Measurements from ENCODE around the gene PTPRH.
"Not testable (repeated sequence)": the region's sequence is repeated elsewhere in the genome, so short reads cannot be mapped to it uniquely, and the experiment has no call there.

PTPRH gene

GRCh38 chr19:55244004-55244680, 34.8 kb upstream of the PTPRH start:
- DNase-seq: no peak

DNA sequence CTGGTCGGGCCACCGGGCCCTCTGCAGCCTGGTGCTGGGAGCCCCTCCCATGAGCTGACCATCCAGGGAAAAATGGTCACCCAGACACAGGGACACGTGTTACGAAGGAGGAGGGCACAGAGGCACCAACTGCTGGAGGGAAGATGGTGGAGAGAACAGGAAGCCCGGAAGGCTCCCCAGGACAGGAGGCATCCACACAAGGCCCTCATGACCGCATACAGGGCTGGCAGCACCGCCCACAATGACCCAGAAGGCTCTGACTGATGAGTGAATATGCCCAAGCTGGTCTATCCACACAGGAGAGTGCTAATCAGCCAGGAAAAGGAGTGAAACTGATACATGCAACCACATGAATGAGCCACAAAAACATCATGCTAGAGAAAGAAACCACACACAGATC, 33.2 kb upstream of the PTPRH start:
- DNase-seq: no peak

- no peak for DNase-seq
These were observed 32.7 kb upstream of the PTPRH start for GRCh38 chr19:55241935-55242464.

- DNase-seq: no peak
These were observed 32.0 kb upstream of the PTPRH start for GRCh38 chr19:55241143-55241934.

DNA sequence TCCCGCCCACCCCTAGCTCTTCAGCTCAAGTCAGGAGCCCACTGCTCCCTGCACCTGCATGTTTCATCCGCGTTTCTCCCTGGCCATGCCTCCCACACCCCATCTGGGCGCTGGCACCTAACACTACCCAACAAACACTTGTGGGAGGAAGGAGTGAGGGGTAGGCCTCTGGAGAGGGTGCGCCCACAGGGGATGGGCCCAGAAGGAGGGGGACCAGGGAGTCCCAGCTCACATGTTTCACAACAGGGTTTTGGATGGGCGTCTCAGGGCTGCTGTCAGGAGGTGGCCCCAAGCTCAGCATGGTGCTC, 31.4 kb upstream of the PTPRH start:
- DNase-seq: no peak

DNA sequence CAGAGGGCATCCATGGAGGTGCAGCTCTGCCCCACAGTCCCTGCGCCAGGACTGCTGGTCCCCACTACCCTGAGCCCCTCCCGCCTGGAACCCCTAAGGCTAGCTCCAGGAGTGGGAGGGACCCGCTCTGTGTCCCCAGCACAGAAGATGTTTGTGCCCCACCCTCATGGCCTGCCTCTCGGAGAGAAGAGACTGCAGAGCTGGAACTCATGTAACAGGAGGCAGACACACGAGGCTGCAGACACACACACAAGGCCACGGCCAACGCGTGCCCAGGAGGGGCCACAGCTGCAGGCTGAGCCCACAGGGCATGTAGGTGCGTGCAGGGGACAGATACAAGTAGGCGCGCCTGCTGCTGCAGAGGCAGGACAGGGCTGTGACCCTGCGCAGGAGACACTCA, 29.7 kb upstream of the PTPRH start:
- no peak for DNase-seq

DNA sequence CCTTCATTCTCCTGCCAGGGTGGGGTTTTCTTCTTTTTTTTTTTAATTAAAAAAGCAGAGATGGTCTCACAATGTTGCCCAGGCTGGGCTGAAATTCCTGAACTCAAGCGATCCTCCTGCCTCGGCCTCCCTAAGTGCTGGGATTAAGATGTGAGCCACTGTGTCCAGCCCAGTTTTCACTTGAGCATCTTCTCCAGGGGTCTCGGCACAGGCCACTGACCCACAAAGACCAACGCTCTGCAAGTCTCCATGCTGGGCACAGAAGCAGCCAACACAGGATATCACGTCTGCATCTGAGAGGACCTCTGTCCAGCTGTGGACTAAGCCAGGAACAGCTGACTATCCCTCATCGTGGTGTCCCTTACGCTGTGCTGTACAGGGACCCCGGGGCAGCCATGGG, 28.7 kb upstream of the PTPRH start:
- DNase-seq: no peak

GRCh38 chr19:55232986-55233385, 23.7 kb upstream of the PTPRH start:
- DNase-seq: no peak

DNA sequence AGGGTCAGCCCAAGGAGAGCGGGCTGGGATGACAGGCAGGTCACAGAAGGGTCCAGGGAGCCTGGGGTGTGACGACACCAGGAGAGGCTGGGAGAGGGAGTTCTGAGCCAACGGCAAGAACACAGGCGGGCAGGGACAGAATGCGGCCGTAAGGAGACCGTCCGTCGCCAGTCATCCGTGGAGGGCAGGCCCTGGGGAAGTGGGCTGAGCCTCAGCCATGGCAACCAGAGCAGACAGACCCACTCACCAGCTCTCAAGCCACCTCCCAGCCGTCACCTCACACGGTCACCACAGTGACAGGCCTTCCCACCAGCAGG, 22.9 kb upstream of the PTPRH start:
- no peak for DNase-seq

GRCh38 chr19:55231391-55232285, 22.3 kb upstream of the PTPRH start:
- DNase-seq: no peak

GRCh38 chr19:55230780-55231179, 21.5 kb upstream of the PTPRH start:
- no peak for DNase-seq

- no peak for DNase-seq
These were observed 21.0 kb upstream of the PTPRH start for GRCh38 chr19:55230329-55230728.

DNA sequence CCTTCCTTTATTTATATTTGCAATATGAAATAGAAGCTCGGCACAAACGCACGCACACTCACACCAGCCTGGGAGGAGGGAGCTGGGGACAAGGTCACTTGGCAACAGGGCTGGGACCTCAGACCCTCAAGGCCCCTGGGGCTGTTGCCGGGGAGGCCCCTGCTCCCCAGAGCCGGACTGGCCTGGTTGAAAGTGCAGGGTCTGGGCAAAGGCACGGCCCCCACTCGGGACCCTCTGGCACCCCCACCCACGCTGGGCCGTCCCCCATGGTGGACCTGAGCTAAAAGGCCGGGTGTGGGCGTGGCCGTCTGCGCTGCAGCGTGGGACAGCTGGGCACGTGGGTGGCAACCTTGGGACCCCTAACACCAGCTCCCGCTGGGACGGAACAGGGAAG, 20.5 kb upstream of the PTPRH start:
- no peak for DNase-seq

DNA sequence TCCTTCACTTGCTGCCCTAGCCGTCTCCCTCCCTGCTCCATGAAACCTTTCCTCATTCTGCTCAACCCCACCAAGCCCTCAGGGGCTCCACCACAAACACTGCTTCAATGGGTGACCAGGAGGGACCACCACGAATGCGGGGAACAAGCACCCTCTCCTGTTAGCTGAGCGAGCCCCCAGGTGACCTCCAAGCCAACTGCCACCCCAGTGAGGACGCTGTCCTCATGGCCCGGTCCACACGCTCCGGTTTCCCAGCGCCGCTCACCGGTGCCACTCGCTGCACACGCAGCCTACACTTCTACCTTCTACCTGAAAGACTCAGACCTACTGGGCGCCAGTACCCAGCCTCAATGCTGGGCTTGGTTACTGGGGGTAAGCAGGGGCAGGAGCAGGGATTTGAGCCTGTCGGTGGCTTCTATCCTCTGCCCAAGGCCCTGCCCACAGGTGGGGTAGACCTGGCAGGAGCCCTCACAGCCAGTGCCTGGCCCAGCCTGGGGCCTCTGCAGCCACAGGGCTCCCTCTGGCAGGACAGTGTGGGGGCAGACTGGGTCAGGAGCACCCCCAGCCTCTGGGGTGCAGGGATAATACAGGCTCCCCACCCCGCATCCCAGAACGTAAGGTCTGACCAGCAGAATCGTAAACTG, 20.0 kb upstream of the PTPRH start:
- no peak for DNase-seq

DNA sequence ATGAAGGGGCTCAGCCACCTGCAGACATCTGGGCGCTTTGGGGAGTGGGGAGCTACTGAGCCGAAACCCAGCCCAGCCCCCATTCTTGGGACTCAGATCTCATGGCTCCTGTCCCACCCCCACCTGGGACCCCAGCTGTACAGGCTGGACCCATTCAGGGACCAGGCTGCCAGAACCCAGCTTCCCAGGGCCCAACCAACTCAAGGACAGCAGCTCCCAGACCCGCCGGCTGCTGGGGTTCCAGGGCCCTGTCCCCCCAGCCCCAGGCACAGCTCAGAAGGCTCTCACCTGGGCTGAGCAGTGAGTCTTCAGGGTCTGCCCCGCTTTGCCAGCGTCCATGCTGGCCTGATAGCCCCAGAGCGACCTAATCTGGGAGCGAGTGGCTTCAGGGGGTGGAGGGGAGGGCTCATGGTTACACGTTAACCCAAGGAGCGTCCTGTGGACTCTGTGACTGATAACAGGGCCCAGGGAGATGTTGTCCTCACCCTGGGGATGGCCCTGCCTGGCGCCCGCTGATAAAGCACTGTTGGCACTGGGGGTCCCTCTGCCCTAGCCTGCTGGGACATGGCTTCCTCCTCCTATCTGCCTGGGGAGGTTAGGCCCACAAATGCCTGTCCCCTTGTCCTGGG, 19.2 kb upstream of the PTPRH start, which contains the start of gene TMEM86B:
TMEM86B (minus strand) TSS at position 361 of the 629 bp plus-strand sequence; CDS start at position 339, 22 bp downstream.
- no peak for DNase-seq

GRCh38 chr19:55228015-55228391, 18.7 kb upstream of the PTPRH start:
- DNase-seq: no peak

DNA sequence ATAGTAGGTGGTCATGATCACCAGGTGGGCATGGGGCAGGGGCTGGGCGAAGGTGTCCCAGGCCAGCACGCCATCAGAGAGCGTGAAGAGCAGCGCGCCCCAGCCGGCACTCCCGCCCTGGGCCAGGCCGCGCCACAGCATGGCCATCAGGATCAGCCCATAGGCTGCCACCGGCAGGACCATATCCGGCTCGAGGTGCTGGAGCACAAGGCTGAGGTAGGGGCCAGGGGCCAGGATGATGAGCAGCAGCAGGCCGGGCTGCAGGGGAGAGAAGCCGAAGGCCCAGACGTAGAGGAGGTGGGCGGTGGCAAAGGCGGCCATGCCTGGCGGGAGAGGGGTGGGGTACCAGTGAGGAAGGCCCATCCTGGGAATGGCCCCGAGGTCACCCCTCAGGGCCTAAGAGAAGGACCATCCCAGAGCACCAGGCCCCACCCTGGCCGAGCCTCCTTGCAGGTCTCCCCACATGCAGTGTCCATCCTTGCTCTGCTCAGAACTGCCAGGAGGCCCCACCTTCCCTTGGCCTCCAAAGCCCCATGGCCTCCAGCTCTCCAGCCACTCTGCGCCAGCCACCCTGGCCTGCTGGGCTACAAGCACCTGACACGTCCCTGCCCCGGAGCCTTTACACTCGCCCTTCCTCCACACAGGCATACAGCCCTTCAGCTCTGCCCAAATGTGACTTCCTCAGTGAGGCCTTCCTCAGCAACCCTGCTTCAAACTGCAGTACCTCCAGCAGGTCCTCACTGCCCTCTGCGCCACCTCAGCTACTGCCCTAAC, 18.1 kb upstream of the PTPRH start:
- no peak for DNase-seq

- no peak for DNase-seq
These were observed 17.5 kb upstream of the PTPRH start for GRCh38 chr19:55226788-55227187.

GRCh38 chr19:55226273-55226672, 17.0 kb upstream of the PTPRH start:
- no peak for DNase-seq

GRCh38 chr19:55225415-55225958, 16.2 kb upstream of the PTPRH start:
- no peak for DNase-seq

DNA sequence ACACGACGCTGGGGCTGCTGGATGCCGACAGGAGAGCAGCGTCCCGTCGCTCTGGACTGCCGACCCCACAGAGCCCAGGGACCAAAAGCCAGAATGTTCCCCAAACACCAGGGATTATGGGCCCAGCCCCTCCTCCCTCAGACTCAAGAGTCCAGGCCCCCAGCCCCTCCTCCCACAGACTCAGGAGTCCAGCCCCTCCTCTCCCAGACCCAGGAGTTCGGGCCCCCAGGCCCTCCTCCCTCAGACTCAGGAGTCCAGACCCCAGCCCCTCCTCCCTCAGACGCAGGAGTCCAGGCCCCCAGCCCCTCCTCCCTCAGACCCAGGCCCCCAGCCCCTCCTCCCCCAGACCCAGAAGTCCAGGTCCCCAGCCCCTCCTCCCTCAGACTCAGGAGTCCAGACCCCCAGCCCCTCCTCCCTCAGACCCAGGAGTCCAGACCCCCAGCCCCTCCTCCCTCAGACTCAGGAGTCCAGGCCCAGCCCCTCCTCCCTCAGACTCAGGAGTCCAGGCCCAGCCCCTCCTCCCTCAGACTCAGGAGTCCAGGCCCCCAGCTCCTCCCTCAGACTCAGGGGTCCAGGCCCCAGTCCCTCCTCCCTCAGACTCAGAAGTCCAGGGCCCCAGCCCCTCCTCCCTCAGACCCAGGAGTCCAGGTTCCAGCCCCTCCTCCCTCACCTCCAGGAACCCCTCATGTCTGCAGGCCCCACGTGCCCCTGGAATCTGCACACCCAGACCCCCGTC, 15.5 kb upstream of the PTPRH start:
- DNase-seq: not testable (repeated sequence)
